SK-N-DZ (cell line): ENCODE results near the gene DNASE2B.
A peak's percentile ranks its signal among the peaks of the same experiment; 100 is the strongest.
"Not testable (repeated sequence)": the region's sequence is repeated elsewhere in the genome, so short reads cannot be mapped to it uniquely, and the experiment has no call there.

Experiments
- DNase-seq: peaks from one replicate; pipeline ENCODE4 v3.0.0-alpha.2; 2015; ENCODE audit warnings: low spot score

The DNASE2B gene

GRCh38 chr1:84410328-84411095 lies 12.2 kb downstream of the DNASE2B start:
- no peak for DNase-seq

GRCh38 chr1:84412316-84412942 lies 14.1 kb downstream of the DNASE2B start:
- DNase-seq = no peak

- no peak for DNase-seq
Observed at GRCh38 chr1:84415396-84415795, 17.1 kb downstream of the DNASE2B start.

GRCh38 chr1:84422909-84423308 lies 24.6 kb downstream of the DNASE2B start:
- no peak for DNase-seq

- DNase-seq = no peak
Observed at GRCh38 chr1:84424513-84425149, 26.3 kb downstream of the DNASE2B start.

GRCh38 chr1:84425150-84425896 lies 27.0 kb downstream of the DNASE2B start:
- DNase-seq = no peak

- no peak for DNase-seq
Observed at GRCh38 chr1:84426376-84426775, 28.1 kb downstream of the DNASE2B start.

GRCh38 chr1:84427250-84428188 lies 29.2 kb downstream of the DNASE2B start:
- DNase-seq = no peak

GRCh38 chr1:84428235-84428634 lies 30.0 kb downstream of the DNASE2B start:
- DNase-seq = no peak

GRCh38 chr1:84429231-84429630 lies 30.9 kb downstream of the DNASE2B start:
- no peak for DNase-seq

GRCh38 chr1:84430546-84430945 lies 32.3 kb downstream of the DNASE2B start:
- DNase-seq = no peak

GRCh38 chr1:84433258-84434080 lies 35.2 kb downstream of the DNASE2B start:
- peak; percentile 70 for DNase-seq

- DNase-seq = no peak
Observed at GRCh38 chr1:84434081-84434769, 35.9 kb downstream of the DNASE2B start.

- no peak for DNase-seq
Observed at GRCh38 chr1:84434801-84435549, 36.7 kb downstream of the DNASE2B start.

- no peak for DNase-seq
Observed at GRCh38 chr1:84436876-84437655, 38.8 kb downstream of the DNASE2B start.

- DNase-seq = peak; percentile 10
Observed at GRCh38 chr1:84442256-84442655, 44.0 kb downstream of the DNASE2B start.

GRCh38 chr1:84442747-84443646 lies 44.7 kb downstream of the DNASE2B start:
- DNase-seq = not testable (repeated sequence)
